Stimulated activated CD4-positive, alpha-beta T cell treated with anti-CD3 and anti-CD28 coated beads, TNF-alpha, amount 100 ng/mL, for 48 hours (primary cell): ENCODE data around the gene SGSM2.

Experiments
- DNase-seq, 3 donors: peaks; one replicate each; pipeline ENCODE4 v3.0.0-alpha.2; 2020; ENCODE audit warnings: low read depth in 3 of 3

SGSM2 gene

GRCh38 chr17:2420176-2420575, 82.9 kb downstream of the SGSM2 start:
- DNase-seq = no peak

DNA sequence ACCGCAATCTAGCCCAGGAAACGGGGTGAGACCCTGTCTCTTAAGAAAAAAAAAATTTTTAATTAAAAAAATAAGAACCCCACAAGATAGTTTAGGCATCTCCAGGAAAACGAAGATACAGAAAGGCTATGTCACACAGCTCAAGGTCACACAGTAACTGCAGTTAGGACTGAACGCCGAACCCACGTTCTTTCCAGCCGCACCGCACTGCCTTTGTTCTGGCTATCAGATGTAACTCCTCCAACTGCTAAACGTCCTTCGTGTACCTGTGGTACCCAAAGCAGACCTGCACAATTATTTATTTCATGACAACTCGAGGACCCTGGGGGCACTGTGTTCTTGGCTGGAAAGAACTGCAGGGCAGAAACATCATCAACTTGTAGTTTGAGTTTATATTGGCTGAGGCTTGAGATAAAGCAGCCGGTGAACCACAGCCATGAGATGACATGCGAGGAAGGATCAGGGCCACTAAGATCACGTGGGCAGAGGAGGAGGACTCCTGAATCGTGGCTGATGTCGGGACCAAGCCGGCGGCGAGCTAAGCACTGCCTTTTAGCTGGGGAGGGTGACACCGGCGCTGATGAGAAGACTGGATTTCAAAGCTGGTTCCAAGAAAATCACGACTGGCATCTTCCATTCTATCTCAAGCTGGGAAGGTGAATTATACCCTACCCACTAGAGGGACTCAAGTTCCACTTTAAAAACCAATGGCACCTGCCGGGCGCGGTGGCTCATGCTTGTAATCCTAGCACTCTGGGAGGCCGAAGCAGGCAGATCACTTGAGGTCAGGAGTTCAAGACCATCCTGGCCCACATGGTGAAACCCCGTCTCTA, 84.2 kb downstream of the SGSM2 start:
- DNase-seq = no peak

DNA sequence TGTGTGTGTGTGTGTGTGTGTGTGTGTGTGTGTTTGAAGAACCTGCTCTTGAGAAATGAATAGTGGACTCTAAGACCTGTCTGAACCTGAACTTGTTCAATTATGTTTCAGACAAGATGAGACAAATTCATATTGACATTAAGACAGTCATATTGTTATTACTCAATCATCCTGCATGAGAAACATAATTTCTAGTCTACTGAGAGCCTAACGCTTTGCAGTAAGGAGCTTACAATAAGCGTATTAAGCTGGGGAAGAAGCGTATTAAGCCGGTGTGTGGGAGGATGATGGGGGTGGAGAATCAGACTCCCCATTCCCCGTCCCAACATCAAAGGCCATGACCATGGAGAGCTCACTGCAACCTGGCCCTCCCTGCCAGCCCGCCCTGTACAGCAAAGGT, 86.0 kb downstream of the SGSM2 start:
- DNase-seq = no peak

GRCh38 chr17:2427215-2427614, 89.9 kb downstream of the SGSM2 start:
- DNase-seq = no peak

- no peak for DNase-seq
These were observed 90.6 kb downstream of the SGSM2 start for GRCh38 chr17:2427910-2428309.
